GM19043 (cell line): ENCODE data around the gene MTCL1.

ENCODE experiments used
- ATAC-seq: cut with Tn5 transposase; IDR thresholded peaks from one replicate; pipeline ENCODE4 v1.9.1; 2021; ENCODE audit warnings: low read depth; ENCODE audit not compliant: unreplicated experiment

MTCL1 gene

GRCh38 chr18:8851659-8852058 is 146.3 kb downstream of the MTCL1 start:
- no peak for ATAC-seq

GRCh38 chr18:8854550-8854949 is 149.2 kb downstream of the MTCL1 start:
- ATAC-seq, result no peak

GRCh38 chr18:8854962-8855361 is 149.6 kb downstream of the MTCL1 start:
- ATAC-seq, result no peak

GRCh38 chr18:8856212-8856611 is 150.9 kb downstream of the MTCL1 start:
- no peak for ATAC-seq

- ATAC-seq, result no peak
Measured at GRCh38 chr18:8856769-8857393, 151.5 kb downstream of the MTCL1 start.

GRCh38 chr18:8857806-8858205 is 152.4 kb downstream of the MTCL1 start:
- ATAC-seq, result no peak

GRCh38 chr18:8858888-8859511 is 153.6 kb downstream of the MTCL1 start:
- ATAC-seq, result no peak

GRCh38 chr18:8860845-8861642 is 155.7 kb downstream of the MTCL1 start:
- no peak for ATAC-seq

GRCh38 chr18:8863427-8863826 is 158.1 kb downstream of the MTCL1 start:
- ATAC-seq, result no peak

- ATAC-seq, result no peak
Measured at GRCh38 chr18:8865934-8866333, 160.6 kb downstream of the MTCL1 start.

GRCh38 chr18:8866679-8867078 is 161.3 kb downstream of the MTCL1 start:
- no peak for ATAC-seq

GRCh38 chr18:8868276-8868675 is 162.9 kb downstream of the MTCL1 start:
- no peak for ATAC-seq

GRCh38 chr18:8868779-8869415 is 163.5 kb downstream of the MTCL1 start:
- ATAC-seq, result no peak

- no peak for ATAC-seq
Measured at GRCh38 chr18:8869696-8870095, 164.3 kb downstream of the MTCL1 start.

- ATAC-seq, result no peak
Measured at GRCh38 chr18:8870528-8870927, 165.2 kb downstream of the MTCL1 start.

GRCh38 chr18:8871489-8871888 is 166.1 kb downstream of the MTCL1 start:
- no peak for ATAC-seq

- ATAC-seq, result no peak
Measured at GRCh38 chr18:8874872-8875271, 169.5 kb downstream of the MTCL1 start.

GRCh38 chr18:8876887-8877286 is 171.5 kb downstream of the MTCL1 start:
- ATAC-seq, result no peak

GRCh38 chr18:8881103-8881502 is 175.7 kb downstream of the MTCL1 start:
- ATAC-seq, result no peak
